Erythroblast (primary cell): Measurements from ENCODE around the gene DGKI.

Source experiments
- GATA1 ChIP-seq: IDR thresholded peaks from 2 replicates; pipeline ENCODE4 v1.6.1; 2011; ENCODE audit warnings: low read depth, mild to moderate bottlenecking, control low read depth, low read length, moderate library complexity
- POLR2A ChIP-seq: IDR thresholded peaks from 2 replicates; pipeline ENCODE4 v1.6.1; 2011; ENCODE audit warnings: mild to moderate bottlenecking, low read length

DNA sequence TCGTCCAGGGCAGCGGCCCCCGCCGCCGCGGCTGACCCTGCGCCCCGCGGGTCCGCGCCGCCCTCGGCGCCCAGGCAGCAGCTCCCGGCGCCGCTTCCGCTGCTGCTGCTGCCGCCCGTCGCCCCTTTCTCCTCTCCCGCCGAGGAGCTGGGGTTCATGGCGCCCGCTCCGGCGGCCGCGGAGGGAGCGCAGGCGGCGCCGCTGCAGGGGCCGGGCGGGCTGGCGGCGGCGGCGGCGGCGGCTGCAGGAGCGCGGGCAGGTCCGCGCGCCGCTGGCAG, 286 bp downstream of the DGKI start:
- no peak for TF ChIP-seq POLR2A
- no peak for TF ChIP-seq GATA1
